CD1c-positive myeloid dendritic cell (primary cell): ENCODE results near the gene SPECC1L.
"Not testable (repeated sequence)": the region's sequence is repeated elsewhere in the genome, so short reads cannot be mapped to it uniquely, and the experiment has no call there.

Source experiments
- DNase-seq: peaks from one replicate; pipeline ENCODE4 v3.0.0-alpha.2; 2016; ENCODE audit errors: extremely low spot score

Gene SPECC1L

DNA sequence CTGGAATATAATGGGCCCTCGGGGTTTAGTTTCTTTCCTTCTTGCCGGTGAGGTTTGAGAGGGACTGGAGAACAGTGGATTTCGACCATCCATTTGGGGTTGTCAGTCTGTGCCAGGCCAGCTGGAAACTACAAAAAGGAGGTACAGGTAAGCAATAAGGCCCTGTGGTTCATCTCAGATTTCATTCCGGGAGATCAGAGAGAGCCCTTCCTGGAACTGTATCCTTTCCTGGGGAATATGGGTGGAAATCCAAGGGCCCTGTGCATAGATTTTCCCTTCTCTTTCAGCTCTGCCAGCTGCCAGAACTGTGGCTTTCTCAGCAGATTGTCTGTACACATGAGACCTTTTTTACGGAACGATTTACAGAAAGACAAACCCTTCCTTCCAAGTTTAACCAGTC is 17.2 kb downstream of the SPECC1L start:
- not testable (repeated sequence) for DNase-seq

DNA sequence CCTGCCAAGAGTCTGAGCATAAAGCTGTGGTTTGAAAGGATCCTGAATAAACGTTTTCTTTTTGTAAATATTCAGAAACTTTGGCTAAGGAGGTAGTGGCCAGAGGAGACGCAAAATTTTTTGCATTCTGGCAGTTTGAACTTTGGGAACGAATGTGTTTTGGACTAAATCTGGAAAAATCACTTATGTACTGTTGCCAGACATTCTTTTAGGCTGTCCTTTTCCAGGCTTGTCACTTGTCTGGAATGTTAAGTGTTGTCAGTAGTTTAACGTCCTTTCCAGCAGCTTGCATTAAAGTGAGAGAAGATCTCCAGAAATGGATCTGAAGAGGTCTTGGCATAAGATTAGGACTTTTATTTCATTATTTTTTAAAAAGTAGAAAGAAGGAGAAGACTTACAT is 18.5 kb downstream of the SPECC1L start:
- DNase-seq, result no peak

DNA sequence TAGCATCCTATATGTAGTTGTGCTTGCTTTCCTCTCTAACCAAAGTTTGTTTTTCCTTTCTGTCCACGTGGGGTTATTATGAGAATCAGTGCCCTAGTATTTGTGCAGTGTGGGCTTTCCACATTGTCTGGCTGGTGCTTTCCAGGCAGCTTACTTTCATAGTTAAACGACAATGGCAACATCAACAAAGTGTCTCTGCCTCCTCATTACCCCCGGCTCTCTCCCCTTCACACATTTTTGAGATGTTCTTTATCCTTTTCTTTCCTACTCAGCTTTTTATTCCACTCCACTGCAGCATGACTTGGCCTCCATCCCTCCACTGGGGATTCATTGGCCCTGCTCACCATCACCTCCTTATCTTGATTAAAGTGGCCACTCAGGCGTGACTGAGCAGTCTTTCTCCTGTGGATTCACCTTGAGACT is 19.1 kb downstream of the SPECC1L start:
- DNase-seq, result no peak

DNA sequence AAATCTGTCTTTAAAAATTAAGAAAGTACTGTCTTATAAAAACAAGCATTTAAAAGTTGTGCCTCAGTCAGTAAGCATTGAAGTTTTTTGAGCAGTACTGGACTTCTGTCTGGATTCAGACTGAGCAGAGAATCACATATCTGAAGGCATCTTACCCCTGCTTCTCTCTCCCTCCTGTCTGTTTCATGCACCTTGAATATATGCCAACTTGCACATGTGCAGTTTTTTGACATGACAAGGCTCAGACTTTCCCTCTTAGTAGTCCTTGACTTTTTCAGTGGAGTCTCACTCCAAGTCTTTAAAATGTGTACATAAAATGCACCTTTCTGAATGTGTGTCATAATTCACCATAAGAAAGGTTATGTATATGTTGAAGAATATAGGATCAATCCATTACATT is 19.8 kb downstream of the SPECC1L start:
- no peak for DNase-seq

DNA sequence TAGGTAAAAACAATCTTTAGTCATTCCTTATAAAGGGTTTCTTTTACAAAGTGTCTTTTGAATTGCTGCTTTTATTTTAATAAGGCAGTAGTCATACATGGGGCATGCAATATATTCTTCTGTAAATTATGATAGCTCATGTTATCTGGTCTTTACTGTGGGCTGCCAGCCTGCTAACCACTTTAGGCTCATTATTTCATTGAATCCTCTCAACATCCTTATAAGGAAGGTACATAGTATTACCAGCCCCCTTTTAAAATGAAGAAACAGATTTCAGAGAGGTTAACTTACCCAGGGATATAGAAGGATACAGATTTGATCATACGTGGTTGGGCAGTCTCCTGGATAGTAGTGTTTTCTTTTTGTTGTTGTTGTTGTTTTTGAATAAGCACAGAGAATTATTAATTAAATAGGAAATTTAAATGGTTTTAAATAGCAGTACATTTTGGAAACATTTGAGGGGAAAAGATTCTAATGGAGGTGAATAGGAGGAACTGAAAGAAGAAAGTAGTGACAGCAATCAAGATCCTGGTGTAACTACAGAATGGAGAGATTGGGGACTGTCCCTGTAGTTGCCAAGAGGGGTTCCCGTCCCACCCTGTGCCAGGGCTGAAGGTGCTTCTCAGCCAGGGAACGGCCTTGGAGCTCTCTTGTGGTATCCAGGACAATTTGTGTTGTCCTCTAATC is 21.0 kb downstream of the SPECC1L start:
- no peak for DNase-seq

DNA sequence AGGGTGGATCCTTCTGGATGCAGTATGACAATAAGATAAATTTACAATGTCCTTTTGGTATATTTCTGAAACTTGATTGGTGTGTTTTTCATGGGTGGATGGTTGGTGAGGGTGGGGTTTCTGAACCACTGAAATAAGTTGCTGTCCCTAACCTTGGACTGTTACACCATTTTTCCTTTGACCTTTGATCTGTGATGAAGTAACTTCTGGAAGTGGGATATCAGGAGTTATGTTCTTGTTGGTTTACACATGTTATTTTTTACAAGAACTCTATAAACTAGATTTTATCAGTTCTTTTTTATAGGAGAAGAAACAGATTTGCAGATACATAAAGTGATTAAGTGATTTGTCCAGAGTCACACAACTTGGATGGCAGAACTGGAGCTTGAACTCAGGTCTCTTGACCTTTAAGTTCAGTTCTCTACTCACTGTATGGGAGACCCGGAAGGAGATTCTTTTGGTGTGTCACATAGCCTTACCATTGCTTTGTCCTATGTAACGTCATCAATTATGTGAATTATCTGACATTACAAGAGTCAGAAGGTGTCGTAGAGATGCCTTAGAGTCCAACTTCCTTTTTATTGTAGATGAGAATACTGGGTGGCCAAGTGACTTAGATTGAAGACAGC is 21.7 kb downstream of the SPECC1L start:
- DNase-seq, result not testable (repeated sequence)

DNA sequence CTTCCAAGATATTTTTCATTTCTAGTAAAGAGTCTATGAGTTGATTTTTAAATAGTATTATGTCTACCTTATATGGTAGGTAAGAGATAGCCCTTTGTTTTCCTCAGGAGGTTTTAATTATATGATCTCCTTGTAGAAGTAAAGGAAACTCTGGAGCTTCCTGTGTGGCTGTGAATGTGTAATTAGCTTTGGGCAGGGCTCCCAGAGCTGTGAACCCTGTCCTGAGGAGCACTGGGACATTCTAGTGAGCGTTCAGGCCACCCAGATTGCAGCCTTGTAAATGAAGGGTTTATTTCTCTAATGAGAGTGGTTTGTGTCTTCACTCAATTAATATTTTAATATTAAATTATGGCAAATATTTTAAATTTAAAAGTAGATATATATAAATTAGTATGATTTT is 24.3 kb downstream of the SPECC1L start:
- DNase-seq, result not testable (repeated sequence)

DNA sequence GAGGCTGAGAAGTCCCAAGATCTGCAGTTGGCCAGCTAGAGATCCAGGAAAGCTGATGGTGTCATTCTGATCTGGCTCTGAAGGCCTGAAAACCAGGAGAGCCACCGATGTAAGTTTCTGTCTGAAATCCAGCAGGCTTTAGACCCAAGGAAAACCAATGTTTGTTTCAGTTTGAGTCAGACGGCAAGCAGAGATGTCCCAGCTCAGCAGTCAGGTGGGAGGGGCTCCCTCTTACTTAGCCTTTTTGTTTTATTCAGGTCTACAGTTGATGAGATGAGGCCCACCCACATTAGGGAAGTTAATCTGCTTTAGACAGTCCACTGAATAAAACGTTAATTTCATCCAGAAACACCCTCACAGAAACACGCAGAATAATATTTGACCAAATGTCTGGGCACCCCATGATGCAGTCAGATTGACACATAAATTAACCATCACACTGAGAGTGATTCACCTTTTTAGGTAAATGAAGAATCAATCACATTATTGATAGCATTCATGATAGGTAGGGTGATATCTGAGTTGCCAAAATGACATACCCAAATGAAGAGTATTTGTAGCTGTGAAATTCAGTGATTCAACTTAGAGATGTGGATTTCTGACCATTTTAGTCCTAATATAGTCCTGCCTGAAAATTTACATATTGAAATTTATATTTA is 28.0 kb downstream of the SPECC1L start:
- not testable (repeated sequence) for DNase-seq

DNA sequence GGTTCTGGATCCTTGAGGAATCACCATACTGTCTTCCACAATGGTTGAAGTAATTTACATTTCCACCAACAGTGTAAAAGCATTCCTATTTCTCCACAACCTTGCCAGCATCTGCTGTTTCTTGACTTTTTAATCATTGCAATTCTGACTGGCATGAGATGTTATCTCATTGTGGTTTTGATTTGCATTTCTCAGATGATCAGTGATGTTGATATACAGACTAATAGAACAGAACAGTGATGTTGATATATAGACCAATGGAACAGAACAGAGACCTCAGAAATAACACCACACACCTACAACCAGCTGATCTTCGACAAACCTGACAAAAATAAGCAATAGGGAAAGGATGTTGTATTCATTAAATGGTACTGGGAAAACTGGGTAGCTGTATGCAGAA is 29.9 kb downstream of the SPECC1L start:
- DNase-seq, result not testable (repeated sequence)

DNA sequence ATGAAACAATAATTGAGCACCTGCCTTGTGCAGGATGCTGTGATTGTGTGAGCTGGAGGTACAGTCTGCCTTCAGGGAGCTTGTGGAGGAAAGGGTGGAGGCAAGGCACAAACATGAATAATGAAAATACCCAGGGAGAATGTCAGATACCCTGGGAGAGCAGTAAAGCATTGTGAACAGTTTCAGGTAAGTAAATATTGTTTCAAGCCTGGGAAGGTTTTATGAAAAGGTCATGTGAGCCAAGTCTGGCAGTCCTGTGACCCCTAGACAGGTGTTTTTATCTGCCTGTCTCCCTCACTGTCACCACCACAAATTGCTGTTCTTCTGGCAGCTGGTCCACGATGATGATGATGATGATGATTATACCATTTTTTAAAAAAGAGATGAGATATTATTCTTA is 32.0 kb downstream of the SPECC1L start:
- no peak for DNase-seq

DNA sequence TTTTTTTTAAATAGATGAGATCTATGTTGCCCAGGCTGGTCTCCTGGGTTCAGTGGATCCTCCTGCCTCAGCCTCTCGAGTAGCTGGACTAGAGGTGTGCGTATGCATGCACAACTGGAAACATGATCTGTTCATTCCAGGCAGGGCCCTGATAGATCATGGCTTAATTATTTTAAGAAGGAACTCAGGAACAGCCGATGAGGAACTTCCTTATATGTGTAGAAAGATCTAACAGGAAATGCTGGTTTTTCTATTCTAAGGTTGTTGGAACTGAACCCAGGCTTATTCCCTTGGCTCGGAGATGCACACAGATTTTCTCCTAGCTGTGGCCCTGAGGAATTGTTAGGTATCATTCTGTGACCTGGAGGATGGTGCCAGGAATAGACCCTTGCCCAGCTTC is 32.4 kb downstream of the SPECC1L start:
- DNase-seq, result peak; percentile 42

DNA sequence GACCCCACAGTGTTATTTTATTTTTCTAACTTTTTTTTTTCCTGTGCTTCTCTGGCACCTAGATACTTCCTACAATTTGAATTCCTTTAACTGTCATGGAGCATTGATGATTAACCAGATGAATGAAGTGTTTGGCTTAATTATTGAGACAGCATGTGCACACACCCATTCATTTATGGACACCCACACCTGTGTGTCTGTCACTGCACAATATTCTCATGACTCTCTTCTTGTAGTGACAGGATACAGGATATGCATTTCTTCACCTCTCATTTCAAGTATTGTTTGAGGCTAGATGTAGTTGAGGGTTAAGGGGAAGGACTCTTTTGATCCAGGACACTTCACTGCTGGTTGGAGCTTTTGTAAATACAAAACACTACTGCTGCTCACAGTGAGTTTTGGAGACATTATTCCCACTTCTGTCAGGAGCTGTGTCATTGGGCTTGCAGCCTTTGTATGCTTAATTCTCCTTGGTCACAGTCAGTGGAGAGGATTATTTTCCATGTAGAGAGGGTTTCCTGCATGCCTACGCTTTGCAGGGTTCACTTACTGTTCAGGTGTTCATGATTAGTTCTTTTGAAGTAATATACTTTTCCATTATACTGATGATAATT is 33.5 kb downstream of the SPECC1L start:
- no peak for DNase-seq

DNA sequence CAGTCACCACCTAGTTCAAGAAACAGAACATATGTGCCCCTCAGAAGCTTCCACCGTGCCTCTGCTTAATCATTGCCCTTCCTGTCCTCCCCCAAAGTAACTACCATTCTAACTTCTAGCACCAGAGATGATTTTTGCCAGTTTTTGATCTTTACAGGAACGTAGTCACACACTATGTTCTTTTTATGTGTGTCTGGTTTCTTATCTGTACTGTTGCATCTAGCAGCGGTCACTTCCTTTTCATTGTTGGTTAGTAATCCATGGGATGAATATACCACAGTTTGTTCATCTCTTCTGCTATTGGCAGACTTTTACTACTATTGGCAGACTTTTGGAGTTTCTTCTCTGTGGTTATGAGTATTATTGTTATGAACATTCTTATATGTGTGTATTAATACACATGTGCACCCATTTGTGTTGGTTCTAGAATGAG is 34.6 kb downstream of the SPECC1L start:
- no peak for DNase-seq

DNA sequence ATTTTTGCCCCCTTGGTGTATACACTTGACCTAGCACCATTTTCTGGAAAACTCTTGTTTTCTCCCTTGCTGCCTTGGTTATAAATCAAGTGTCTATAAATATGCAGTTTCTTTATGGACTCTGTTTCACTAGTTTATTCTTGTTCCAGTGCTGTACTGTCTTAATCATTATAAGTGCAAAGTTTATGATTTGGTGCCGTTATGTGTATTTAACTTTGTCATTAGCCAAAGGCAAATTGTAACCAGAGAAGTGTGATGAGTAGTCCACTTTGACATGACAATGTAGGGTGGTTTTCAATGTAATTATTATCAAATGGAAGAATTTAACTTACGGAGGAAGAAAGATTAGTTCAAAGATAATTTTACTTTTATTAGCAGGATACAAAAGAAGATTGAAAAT is 40.3 kb downstream of the SPECC1L start:
- DNase-seq, result no peak

DNA sequence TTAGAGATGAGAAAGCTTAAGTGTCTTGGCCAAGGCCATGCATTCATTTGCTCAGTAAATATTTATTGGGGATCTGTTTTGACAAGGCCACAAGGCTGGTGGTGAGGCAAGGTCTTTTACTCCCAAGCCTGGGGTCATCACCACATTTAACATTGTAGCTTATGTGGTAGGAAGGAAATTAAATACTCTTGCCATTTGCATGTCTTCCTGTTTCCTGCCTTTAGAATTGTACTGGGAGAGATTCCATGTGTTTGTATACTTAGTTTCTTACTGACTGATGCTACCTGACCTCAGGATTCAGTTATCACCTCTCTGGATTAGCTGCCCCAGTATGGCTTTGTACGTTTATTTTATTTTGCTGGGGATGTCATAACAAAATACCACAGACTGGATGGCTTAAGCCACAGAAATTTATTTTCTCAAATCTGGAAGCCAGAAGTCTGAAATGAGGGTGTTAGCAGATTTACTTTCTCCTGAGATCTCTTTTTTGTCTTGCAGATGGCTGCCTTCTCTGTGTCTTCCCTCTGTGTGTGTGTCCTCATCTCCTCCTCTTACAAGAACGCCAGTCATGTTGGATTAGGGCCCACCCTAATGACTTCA is 44.8 kb downstream of the SPECC1L start:
- no peak for DNase-seq

DNA sequence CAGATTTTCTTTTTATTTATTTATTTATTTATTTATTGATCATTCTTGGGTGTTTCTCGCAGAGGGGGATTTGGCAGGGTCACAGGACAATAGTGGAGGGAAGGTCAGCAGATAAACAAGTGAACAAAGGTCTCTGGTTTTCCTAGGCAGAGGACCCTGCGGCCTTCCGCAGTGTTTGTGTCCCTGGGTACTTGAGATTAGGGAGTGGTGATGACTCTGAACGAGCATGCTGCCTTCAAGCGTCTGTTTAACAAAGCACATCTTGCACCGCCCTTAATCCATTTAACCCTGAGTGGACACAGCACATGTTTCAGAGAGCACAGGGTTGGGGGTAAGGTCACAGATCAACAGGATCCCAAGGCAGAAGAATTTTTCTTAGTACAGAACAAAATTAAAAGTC is 45.6 kb downstream of the SPECC1L start:
- DNase-seq, result not testable (repeated sequence)

DNA sequence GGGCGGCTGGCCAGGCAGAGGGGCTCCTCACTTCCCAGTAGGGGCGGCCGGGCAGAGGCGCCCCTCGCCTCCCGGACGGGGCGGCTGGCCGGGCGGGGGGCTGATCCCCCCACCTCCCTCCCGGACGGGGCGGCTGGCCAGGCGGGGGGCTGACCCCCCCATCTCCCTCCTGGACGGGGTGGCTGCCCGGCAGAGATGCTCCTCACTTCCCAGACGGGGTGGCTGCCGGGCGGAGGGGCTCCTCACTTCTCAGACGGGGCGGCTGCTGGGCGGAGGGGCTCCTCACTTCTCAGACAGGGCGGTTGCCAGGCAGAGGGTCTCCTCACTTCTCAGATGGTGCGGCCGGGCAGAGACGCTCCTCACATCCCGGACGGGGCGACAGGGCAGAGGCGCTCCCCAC is 46.9 kb downstream of the SPECC1L start:
- not testable (repeated sequence) for DNase-seq

DNA sequence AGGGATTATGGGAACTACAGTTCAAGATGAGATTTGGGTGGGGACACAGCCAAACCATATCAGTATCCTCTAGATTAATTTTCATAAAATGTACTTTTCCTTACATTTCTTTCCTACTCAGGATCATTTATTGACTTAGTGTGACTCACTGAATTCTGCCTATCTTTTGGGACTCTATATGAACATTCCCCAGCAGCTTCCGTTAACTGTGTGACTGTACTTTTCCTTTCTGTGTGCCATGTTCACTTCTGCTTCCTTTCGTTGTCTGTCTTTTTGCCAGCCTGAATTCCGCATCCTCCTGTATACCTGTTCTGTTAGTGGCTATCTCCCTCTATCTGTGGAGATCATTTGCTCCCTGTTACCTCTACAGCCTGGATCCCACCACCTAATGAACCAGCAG is 48.8 kb downstream of the SPECC1L start:
- no peak for DNase-seq

DNA sequence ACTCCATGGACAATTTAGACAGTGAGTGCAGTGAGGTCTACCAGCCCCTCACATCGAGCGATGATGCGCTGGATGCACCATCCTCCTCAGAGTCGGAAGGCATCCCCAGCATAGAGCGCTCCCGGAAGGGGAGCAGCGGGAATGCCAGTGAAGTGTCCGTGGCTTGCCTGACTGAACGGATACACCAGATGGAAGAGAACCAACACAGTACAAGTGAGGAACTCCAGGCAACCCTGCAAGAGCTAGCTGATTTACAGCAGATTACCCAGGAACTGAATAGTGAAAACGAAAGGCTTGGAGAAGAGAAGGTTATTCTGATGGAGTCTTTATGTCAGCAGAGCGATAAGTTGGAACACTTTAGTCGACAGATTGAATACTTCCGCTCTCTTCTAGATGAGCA is 51.4 kb downstream of the SPECC1L start:
- no peak for DNase-seq

DNA sequence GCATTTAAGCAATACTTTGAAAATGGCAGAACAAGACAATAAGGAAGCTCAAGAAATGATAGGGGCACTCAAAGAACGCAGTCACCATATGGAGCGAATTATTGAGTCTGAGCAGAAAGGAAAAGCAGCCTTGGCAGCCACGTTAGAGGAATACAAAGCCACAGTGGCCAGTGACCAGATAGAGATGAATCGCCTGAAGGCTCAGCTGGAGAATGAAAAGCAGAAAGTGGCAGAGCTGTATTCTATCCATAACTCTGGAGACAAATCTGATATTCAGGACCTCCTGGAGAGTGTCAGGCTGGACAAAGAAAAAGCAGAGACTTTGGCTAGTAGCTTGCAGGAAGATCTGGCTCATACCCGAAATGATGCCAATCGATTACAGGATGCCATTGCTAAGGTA is 51.9 kb downstream of the SPECC1L start:
- DNase-seq, result no peak

DNA sequence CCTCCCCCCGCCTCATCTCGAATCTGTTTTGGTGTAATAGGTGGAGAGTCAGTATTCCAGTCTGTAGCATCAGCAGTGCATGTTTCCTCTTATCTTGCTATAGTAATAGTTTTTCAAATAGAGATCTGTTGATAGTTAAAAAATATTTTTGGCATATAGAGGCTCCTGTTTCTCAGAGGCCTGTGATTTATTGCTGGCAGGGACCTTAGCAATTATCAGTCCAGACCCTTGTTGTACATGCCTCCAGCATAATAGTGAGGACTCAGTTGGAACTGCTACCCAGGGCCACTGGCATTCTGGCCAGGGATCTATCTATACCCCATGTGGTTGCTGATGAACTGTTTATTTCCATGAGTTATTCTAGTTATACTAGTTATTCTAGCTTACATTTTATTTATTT is 52.6 kb downstream of the SPECC1L start:
- no peak for DNase-seq

DNA sequence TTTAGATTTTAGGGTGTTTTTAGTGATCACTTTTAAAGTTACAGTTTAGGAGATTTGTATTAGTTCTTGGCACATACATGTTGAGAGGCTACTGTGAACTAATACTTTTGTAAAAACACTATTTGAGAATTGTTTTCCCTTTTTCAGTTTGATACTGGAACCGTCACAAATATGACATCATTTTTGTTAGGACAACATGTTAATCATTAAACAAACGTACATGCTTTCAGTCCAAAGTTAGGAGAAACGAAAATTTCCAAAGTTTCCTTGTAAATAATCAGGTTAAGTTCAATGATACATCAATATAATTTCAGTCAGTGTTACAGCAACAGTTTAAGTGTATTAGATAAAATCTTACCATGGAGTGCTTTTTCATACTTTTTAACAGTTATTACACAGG is 53.1 kb downstream of the SPECC1L start:
- no peak for DNase-seq
